ENCODE measurements around the gene FDX2. TPM values are rescaled to one million over a fixed set of nuclear protein-coding genes. Genes with fewer than 3 reads are reported as not detected.

Gene FDX2
- total and polyA plus RNA-seq, 2 of the 4 experiments (the other 2 are of a cell fraction) = 39.8 to 72.0 TPM

DNA sequence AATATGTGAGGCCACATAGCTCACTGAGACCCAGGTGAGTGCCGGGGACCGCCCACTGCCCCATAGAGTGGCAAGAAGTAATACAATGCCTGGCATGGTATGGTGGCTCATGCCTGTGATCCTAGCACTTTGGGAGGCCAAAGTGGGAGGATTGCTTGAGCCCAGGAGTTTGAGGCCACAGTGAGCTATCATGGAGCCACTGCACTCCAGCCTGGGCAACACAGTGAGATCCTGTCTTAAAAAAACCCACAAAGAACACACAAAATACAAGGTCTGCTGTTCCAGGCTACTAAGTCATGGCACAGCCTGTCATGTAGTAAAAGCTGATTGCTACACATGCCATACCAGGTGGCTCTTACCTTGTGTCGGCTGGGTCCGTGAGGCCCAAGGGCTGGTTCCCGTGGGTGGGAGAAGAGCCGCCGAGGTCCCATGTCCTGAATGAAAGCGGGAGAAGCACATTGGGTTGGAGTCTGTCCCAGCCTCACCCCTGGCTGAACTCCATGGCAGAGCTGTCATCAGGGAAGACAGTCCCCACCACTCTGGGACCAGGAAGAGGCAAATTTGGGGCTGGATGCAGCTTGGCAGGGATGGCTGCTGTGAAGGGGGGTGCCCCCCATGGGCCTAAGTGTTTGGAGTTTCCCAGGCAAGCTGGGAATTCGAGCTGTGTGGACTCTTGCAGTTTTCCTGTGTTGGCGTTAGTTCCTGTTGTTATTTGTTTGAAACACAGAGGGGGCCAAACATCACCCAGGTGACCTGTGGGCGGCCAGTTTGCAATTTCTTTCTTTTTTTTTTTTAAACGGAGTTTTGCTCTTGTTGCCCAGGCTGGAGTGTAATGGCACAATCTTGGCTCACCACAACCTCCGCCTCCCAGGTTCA lies 3.2 kb upstream of the FDX2 start:
- TF ChIP-seq, protein P1, sequence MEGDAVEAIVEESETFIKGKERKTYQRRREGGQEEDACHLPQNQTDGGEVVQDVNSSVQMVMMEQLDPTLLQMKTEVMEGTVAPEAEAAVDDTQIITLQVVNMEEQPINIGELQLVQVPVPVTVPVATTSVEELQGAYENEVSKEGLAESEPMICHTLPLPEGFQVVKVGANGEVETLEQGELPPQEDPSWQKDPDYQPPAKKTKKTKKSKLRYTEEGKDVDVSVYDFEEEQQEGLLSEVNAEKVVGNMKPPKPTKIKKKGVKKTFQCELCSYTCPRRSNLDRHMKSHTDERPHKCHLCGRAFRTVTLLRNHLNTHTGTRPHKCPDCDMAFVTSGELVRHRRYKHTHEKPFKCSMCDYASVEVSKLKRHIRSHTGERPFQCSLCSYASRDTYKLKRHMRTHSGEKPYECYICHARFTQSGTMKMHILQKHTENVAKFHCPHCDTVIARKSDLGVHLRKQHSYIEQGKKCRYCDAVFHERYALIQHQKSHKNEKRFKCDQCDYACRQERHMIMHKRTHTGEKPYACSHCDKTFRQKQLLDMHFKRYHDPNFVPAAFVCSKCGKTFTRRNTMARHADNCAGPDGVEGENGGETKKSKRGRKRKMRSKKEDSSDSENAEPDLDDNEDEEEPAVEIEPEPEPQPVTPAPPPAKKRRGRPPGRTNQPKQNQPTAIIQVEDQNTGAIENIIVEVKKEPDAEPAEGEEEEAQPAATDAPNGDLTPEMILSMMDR (conservative IDR thresholded peaks at IDR 0.05; ENCODE audit: low read depth, low read length) = no peak
- TF ChIP-seq BHLHE40 (IDR thresholded peaks at IDR 0.05; ENCODE audit: low read depth, low read length) (no peak), NFE2L2 (IDR thresholded peaks at IDR 0.05; ENCODE audit: low read depth, low read length) (no peak), SMC3 (IDR thresholded peaks at IDR 0.05; ENCODE audit: low read depth, low read length) (no peak), RFX5 (IDR thresholded peaks at IDR 0.05; ENCODE audit: low read depth, low read length) (no peak), MXI1 (IDR thresholded peaks at IDR 0.05; ENCODE audit: borderline replicate concordance, low read depth, low read length) (no peak), RAD21 (IDR thresholded peaks at IDR 0.05; ENCODE audit: low read length) (no peak), MAFK (IDR thresholded peaks at IDR 0.05; ENCODE audit: low read depth, low read length) (no peak), POLR2A (IDR thresholded peaks at IDR 0.05; ENCODE audit: low read depth, low read length) (no peak), USF2 (IDR thresholded peaks at IDR 0.05; ENCODE audit: low read depth, low read length) (no peak), MAZ (IDR thresholded peaks at IDR 0.05; ENCODE audit: borderline replicate concordance, low read depth, low read length) (no peak), FOS (IDR thresholded peaks at IDR 0.05; ENCODE audit: low read depth, low read length) (no peak), CEBPB (IDR thresholded peaks at IDR 0.05; ENCODE audit: low read depth, low read length) (no peak), ELK1 (IDR thresholded peaks at IDR 0.05; ENCODE audit: borderline replicate concordance, low read depth, low read length) (no peak)
- H2AK5ac ChIP-seq (ENCODE audit: low read depth, low read length) = no peak overlapping the region
- dilution Hi-C loops (cut with HindIII; ENCODE audit: low sequenced_read_pairs, unreplicated experiment) = no loop called here
- H3K23ac ChIP-seq (ENCODE audit: low read depth, low read length) = no peak overlapping the region
- no peaks in the 10 kb centered on the region for H3K4me1 ChIP-seq (ENCODE audit: control insufficient read depth, insufficient read depth, low read length)
- H3K9ac ChIP-seq (ENCODE audit: low read depth, low read length) = no peak overlapping the region
- H2BK20ac ChIP-seq (ENCODE audit: low read depth, low read length) = no peak overlapping the region
- H3K27me3 ChIP-seq (ENCODE audit: control insufficient read depth, insufficient read depth, low read length) = no peaks in the 10 kb centered on the region
- no peak overlapping the region for H3K4ac ChIP-seq (ENCODE audit: low read depth, low read length)
- H3K27ac ChIP-seq (ENCODE audit: insufficient read depth, low read length) = no peak overlapping the region
- H4K20me1 ChIP-seq (ENCODE audit: insufficient read depth, low read length) = peaks cover 9% of the 10 kb centered on the region; the same call in 1 of the 2 replicates
- H2AFZ ChIP-seq (replicated peaks; ENCODE audit: low read length, poor library complexity) = no peak overlapping the region
- H3K14ac ChIP-seq (replicated peaks; ENCODE audit: low read depth, low read length) = no peak overlapping the region
- no peak overlapping the region for H4K91ac ChIP-seq (ENCODE audit: insufficient read depth, low read depth, low read length)
- no peak overlapping the region for H3K4me2 ChIP-seq (ENCODE audit: low read depth, low read length)
- no peaks in the 10 kb centered on the region for H3K9me3 ChIP-seq (ENCODE audit: control insufficient read depth, insufficient read depth, low read length)
- ChIA-PET POLR2A (ENCODE audit: unreplicated experiment) (no interaction called here), CTCF (no interaction called here)
- H3K4me3 ChIP-seq (ENCODE audit: insufficient read depth, low read depth, low read length) = no peak overlapping the region
- no peak overlapping the region for H2BK15ac ChIP-seq (ENCODE audit: low read depth, low read length)
- H3K36me3 ChIP-seq (ENCODE audit: control insufficient read depth, insufficient read depth, low read length) = peaks cover 51% of the 10 kb centered on the region
- no TSS peak for BruUV-seq (replicated peaks)
- H4K8ac ChIP-seq (ENCODE audit: low read depth in 2 of 2, low read length in 2 of 2) = no peak overlapping the region
- H3K18ac ChIP-seq (ENCODE audit: low read depth, low read length) = no peak overlapping the region
- H2BK120ac ChIP-seq (ENCODE audit: low read depth, low read length) = no peak overlapping the region
- in situ Hi-C loops (cut with MboI; ENCODE audit: low sequenced_read_pairs) = no loop called here
- no peak overlapping the region for H4K5ac ChIP-seq (ENCODE audit: low read depth, low read length)
- no peak overlapping the region for H2AK9ac ChIP-seq (replicated peaks; ENCODE audit: low read depth, low read length, poor library complexity)
- intact Hi-C loops (cut with micrococcal nuclease) = no loop called here
- no peak for ATAC-seq (ENCODE audit: low read depth)
- WGBS, 2 experiments (ENCODE audit: extremely low coverage in 2 of 2, insufficient read length in 1 of 2) = 94% methylated on average over 6 of the region's 13 CpGs; no CpG with 5 or more reads in 1 of the 2 experiments
- H3K79me1 ChIP-seq (ENCODE audit: low read depth in 1 of 2, low read length in 2 of 2) = peaks cover 16 to 20% of the 10 kb centered on the region in 2 experiments
- no peak overlapping the region for H2BK5ac ChIP-seq (ENCODE audit: low read depth, low read length, poor library complexity, severe bottlenecking)
- peaks cover 7% of the 10 kb centered on the region; the same call in 1 of the 2 replicates for H3K9me1 ChIP-seq (ENCODE audit: insufficient read depth, low read length)
- DNase-seq = no peak
- no peak overlapping the region for H3K56ac ChIP-seq (ENCODE audit: extremely low read depth, insufficient read depth, low read length)
